Measurements from ENCODE around the gene TRPM8.

DNA sequence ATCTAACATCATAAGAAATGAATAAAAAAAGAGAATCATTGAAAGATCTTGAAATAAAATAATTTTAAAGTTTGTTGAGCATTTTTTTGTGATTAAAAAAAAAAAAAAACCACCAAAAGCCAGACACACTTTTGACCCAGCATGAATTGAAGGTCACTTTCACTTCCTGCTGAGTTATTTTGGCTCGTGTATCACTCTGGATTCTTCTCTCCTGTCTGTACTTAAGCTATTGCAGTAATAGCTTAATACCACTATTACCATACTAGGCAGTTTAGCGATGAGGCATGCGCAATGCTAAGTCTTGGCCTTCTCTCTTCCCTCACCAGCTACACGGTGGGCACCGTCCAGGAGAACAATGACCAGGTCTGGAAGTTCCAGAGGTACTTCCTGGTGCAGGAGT is 78.8 kb downstream of the TRPM8 start:
- TF ChIP-seq, protein P1, sequence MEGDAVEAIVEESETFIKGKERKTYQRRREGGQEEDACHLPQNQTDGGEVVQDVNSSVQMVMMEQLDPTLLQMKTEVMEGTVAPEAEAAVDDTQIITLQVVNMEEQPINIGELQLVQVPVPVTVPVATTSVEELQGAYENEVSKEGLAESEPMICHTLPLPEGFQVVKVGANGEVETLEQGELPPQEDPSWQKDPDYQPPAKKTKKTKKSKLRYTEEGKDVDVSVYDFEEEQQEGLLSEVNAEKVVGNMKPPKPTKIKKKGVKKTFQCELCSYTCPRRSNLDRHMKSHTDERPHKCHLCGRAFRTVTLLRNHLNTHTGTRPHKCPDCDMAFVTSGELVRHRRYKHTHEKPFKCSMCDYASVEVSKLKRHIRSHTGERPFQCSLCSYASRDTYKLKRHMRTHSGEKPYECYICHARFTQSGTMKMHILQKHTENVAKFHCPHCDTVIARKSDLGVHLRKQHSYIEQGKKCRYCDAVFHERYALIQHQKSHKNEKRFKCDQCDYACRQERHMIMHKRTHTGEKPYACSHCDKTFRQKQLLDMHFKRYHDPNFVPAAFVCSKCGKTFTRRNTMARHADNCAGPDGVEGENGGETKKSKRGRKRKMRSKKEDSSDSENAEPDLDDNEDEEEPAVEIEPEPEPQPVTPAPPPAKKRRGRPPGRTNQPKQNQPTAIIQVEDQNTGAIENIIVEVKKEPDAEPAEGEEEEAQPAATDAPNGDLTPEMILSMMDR (IDR thresholded peaks at IDR 0.05), result no peak
- TF ChIP-seq POLR2A (IDR thresholded peaks at IDR 0.05), result no peak

Measured in testis (tissue), 2 donors.